EH (cell line): Measurements from ENCODE around the gene FTCDNL1.

ENCODE experiments used
- DNase-seq: peaks from one replicate; pipeline ENCODE4 v3.0.0-alpha.2; 2015; ENCODE audit warnings: low read depth

The FTCDNL1 gene

GRCh38 chr2:199850718-199851500, at the start of gene FTCDNL1:
TSS of gene FTCDNL1 (minus strand) at chr2:199851192. CDS start at chr2:199848962, 2,230 bp downstream.
- peak; percentile 50 for DNase-seq

GRCh38 chr2:199896617-199897016, 45.6 kb upstream of the FTCDNL1 start:
- no peak for DNase-seq

DNA sequence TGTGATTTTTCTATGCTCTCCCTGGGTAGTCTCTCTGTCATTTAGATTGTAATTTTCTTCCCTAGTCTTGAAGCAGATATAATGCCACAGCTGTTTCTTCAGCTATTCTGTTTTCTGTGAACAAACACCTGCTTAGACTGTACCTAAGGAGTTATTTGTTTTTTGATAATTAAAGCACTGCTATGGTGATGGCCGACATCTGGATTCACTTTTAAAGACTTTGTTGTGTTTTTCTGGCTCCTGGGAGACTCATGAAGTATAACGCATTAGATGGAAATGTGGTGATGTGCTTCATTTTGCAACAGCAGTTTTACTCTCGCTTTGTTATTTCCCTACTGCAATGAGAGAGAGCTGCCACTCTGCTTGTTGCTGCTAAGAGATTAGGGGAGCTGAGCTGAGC, 44.4 kb upstream of the FTCDNL1 start:
- DNase-seq, result no peak

- no peak for DNase-seq
Observed at GRCh38 chr2:199883474-199884212, 32.7 kb upstream of the FTCDNL1 start.

GRCh38 chr2:199882667-199883066, 31.7 kb upstream of the FTCDNL1 start:
- no peak for DNase-seq

DNA sequence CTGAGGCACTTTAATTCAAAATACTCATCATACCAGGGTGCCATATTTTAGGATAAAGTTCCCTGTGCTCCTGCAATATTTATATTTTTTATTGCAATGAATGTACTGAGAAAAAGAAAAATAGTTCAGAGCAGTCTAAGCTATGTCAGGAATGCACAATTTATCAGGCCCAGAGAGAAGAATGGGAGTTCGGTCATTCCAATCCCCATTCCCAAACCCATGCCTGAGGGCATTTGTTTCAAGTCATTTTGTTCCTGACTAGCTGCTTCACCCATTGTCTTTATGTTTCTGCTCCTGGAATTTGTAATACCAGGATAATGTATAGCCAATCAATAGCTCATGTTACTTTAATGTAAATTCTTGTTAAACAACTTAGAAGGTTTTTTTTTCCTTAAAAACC, 24.4 kb upstream of the FTCDNL1 start:
- peak; percentile 74 for DNase-seq

DNA sequence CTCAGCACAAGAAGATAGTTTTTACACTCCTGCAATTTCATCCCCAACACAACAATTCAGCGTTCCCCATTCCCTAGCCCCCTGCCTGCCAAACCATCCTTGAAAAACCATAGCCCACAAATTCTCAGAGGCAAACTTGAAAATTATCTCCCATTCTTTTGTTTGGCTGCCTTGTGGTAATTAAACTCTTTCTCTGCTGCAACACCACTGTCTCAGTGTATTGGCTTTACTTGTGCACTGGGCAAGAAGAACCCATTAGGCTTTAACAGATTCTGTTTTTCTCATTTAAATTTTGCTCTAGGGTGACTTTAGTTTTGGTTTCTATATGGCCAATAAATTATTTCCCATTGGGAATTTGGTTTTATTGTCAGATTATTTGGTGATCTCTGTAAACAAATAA, 23.2 kb upstream of the FTCDNL1 start:
- no peak for DNase-seq

DNA sequence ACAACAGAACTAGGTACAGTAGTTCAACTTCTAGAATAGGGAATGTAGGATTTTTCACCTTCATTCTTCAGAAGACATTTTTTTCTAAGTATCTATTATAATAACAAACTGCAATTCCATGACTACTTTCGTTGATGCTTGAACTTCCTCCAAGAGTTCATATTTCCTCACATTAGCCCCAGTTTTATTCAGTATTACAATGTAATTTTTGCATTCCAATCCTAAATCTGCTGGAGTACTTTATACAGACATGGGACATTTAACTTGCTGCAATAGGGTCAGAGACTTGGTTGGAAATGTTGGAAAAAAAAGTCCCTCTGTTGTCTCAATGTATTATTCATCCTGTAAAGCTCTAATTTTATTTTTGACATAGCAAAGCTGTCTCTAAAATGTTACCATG, 19.6 kb upstream of the FTCDNL1 start:
- peak; percentile 13 for DNase-seq

- no peak for DNase-seq
Observed at GRCh38 chr2:199869653-199870052, 18.7 kb upstream of the FTCDNL1 start.

- DNase-seq, result no peak
Observed at GRCh38 chr2:199869227-199869541, 18.2 kb upstream of the FTCDNL1 start.

- DNase-seq, result no peak
Observed at GRCh38 chr2:199868431-199869226, 17.6 kb upstream of the FTCDNL1 start.

- DNase-seq, result no peak
Observed at GRCh38 chr2:199865905-199866304, 14.9 kb upstream of the FTCDNL1 start.

GRCh38 chr2:199862788-199863187, 11.8 kb upstream of the FTCDNL1 start:
- no peak for DNase-seq

GRCh38 chr2:199861132-199861774, 10.3 kb upstream of the FTCDNL1 start:
- peak; percentile 24 for DNase-seq

DNA sequence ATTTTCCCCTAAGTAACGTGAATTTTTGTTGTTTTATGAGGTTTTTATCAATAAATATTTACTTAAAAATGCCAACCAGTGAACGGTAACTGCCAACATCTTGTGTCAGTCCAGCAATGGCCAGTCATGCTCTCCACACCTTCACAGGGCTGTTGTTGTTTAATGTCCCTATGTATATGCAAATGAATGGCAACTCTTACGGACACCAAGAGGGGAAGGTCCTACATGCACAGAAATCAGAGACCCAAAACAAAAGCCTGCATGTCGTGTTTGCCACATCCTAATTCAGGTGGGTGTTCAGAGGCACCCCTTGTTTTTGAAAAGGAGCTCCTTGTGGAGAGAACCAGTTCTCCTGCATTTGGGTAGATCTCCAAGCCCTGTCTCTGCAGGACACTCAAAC, 4.8 kb upstream of the FTCDNL1 start:
- no peak for DNase-seq

DNA sequence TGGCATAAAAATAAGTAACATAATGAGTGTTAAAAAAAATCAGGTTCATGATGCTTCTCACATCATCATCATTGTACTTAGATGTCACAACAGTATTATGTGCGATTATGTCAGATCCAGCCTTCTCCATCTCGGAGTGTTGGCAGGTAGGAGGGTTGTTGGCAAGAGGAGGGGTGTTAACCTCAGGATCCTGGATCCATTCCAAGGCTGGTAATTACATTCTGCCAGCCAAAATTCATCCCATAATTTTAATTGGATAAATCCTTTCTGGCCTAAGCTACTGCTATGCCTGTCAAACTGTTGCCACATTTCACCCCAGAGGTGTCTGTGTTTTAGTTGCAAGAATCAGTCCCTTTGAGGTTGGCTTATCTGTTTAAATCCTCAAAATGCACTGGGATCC, 891 bp upstream of the FTCDNL1 start:
- no peak for DNase-seq

GRCh38 chr2:199851501-199851810, 464 bp upstream of the FTCDNL1 start:
- no peak for DNase-seq

- DNase-seq, result no peak
Observed at GRCh38 chr2:199850218-199850717, 724 bp downstream of the FTCDNL1 start.

DNA sequence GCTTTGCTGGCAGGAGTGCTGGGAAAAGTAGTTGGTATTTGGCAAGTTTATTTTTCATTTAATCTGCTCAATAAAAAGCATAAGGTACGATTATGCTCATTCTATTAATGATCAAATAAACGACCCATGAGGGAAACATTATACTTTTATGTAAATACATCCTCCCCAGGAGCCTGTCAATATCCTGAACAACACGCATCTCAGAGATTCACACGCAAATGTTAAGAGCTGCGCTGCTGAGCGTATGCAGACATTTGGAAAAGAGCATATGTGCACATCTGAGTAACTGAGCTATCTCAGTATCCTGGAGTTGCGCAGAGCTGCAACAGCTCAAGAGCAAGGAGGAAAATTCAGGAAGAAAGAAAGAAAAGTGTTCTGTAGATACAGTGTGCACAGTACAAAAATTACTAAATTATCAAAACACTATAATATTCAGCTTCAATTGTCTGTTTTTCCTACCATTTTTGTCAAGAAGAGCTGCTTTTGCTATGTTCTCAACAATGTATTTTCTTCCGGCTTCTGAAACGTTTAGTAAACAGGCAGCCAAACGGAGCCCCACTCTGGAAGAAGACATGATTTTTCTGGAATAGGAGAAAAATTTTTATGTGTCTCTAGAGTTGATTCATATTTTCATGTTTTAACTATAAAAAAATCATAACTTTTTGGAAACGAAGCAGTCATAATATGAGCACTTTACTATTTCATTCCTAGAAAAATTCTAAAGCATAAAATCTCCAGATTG, 2.4 kb downstream of the FTCDNL1 start:
- no peak for DNase-seq

GRCh38 chr2:199847181-199847864, 3.7 kb downstream of the FTCDNL1 start:
- no peak for DNase-seq
